Muscle layer of colon (tissue), 2 donors: Measurements from ENCODE around the gene SCAMP2.
"Not testable (repeated sequence)": the region's sequence is repeated elsewhere in the genome, so short reads cannot be mapped to it uniquely, and the experiment has no call there.

Experiments
- H3K27ac ChIP-seq: one replicate; pipeline ENCODE4 v1.7.0; 2013; ENCODE audit warnings: low read depth, mild to moderate bottlenecking, low read length, moderate library complexity
- H3K27me3 ChIP-seq, 2 donors: one replicate each; pipeline ENCODE4 v1.7.0; 2013; ENCODE audit warnings: low read length in 2 of 2, mild to moderate bottlenecking in 2 of 2; ENCODE audit not compliant: insufficient read depth in 2 of 2, control insufficient read depth in 1 of 2
- H3K36me3 ChIP-seq: one replicate; pipeline ENCODE4 v1.7.0; 2013; ENCODE audit warnings: mild to moderate bottlenecking, low read length; ENCODE audit not compliant: insufficient read depth
- H3K4me1 ChIP-seq: one replicate; pipeline ENCODE4 v1.7.0; 2013; ENCODE audit warnings: mild to moderate bottlenecking, low read length; ENCODE audit not compliant: insufficient read depth
- H3K4me3 ChIP-seq, 2 donors: one replicate each; pipeline ENCODE4 v1.7.0; 2013; ENCODE audit warnings: low read length in 2 of 2, low read depth in 1 of 2, mild to moderate bottlenecking in 1 of 2, moderate library complexity in 1 of 2
- H3K9ac ChIP-seq: one replicate; pipeline ENCODE4 v1.7.0; 2013; ENCODE audit warnings: low read length
- H3K9me3 ChIP-seq: one replicate; pipeline ENCODE4 v1.7.0; 2013; ENCODE audit warnings: mild to moderate bottlenecking, low read length
- donor health status: abdominal sarcoma.
- donor health status: Adenocarcinoma of cecum.

The SCAMP2 gene

GRCh38 chr15:74902295-74903075 is 29.3 kb upstream of the SCAMP2 start:
- no peaks in the 10 kb centered on the region for H3K9me3 ChIP-seq
- H3K4me1 ChIP-seq, result peaks cover 29% of the 10 kb centered on the region
- H3K36me3 ChIP-seq, result peaks cover 56% of the 10 kb centered on the region
- no peak overlapping the region for H3K4me3 ChIP-seq
- H3K9ac ChIP-seq, result no peak overlapping the region
- no peaks in the 10 kb centered on the region for H3K27me3 ChIP-seq
- H3K27ac ChIP-seq, result no peak overlapping the region

DNA sequence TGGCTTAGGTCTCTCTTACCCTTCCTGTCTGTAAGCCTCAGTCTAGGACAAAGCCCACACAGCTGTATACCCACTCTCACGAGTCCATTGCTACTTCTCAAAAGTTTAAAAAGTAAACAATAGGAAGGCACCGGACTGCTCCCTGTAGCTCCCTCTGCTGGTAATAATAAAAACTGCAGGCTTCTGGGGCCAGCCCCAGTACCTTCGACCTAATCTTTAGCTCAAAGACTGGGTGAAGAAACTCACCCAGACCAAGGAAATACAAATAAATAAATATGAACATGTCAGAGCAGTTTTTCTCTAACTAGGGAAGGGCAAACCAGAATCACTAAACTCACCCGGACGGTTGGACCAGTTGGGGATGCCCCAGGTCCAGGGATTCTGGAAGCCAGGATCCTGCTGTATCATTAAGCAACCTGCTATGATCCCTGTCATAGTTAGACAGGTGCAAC is 28.5 kb upstream of the SCAMP2 start:
- peaks cover 25% of the 10 kb centered on the region for H3K4me1 ChIP-seq
- H3K36me3 ChIP-seq, result peaks cover 56% of the 10 kb centered on the region
- H3K4me3 ChIP-seq, result no peak overlapping the region
- H3K27ac ChIP-seq, result peak overlapping the region; percentile 20
- no peaks in the 10 kb centered on the region for H3K27me3 ChIP-seq
- no peak overlapping the region for H3K9ac ChIP-seq
- H3K9me3 ChIP-seq, result no peaks in the 10 kb centered on the region

DNA sequence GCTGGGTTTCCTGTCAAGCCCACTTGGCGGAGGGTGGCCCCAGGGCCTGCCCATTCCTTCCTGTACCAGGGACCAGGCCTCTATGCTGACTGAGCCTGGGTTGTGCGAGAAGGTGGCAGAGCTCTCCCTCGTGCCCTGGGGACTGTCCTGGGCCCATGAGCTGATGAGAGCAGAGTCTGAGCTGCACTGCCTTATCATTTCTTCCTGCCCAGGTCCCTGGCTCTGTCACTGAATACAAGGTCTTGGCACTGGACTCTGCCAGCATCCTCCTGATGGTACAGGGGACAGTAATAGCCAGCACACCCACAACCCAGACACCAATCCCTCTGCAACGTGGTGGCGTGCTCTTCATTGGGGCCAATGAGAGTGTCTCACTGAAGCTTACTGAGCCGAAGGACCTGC is 24.1 kb upstream of the SCAMP2 start:
- H3K4me1 ChIP-seq, result peaks cover 12% of the 10 kb centered on the region
- no peak overlapping the region for H3K9ac ChIP-seq
- peaks cover 45% of the 10 kb centered on the region for H3K36me3 ChIP-seq
- no peaks in the 10 kb centered on the region for H3K9me3 ChIP-seq
- no peaks in the 10 kb centered on the region for H3K27me3 ChIP-seq
- no peak overlapping the region for H3K27ac ChIP-seq
- H3K4me3 ChIP-seq, result no peak overlapping the region

DNA sequence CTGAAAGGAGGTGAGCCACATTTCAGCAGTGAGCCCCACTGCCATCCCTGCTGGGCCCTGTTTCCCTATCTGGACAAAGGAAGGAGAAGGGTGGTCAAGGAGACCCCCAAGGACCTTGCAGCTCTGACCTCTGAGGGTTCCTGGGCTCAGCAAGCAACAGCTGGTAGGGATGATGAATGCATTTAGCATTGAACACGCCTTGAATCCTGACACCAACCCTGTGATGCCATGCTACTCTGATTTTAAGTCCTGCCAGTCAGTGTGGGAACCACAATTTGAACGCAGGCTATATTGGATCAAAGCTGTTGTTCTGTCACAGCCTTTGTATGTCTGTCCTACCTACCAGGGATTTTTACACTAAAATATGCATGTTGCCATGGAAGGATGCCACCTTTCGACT is 23.2 kb upstream of the SCAMP2 start:
- Histone ChIP-seq H3K4me1 (peaks cover 2% of the 10 kb centered on the region), H3K9ac (no peak overlapping the region), H3K27ac (no peak overlapping the region), H3K9me3 (no peaks in the 10 kb centered on the region), H3K4me3 (no peak overlapping the region), H3K36me3 (peaks cover 42% of the 10 kb centered on the region), H3K27me3 (no peaks in the 10 kb centered on the region)

DNA sequence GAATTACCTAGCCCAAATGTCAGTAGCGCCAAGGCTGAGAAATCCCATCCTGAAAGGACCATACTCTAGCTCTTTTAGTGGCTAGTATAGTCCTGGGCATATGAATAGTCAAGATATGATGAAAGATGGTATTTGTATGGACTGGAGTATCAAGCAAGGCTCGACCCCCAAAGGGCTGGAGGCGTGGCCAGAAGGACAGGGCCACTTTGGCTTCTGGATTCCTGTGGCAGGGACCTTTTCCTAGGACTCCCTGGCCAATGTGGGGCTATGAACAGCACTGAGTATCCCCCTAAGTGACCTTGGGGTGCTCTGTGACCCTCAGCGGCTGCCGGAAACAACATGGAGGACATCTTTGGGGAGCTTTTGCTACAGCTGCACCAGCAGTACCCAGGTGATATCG is 22.7 kb upstream of the SCAMP2 start:
- no peak overlapping the region for H3K27ac ChIP-seq
- H3K27me3 ChIP-seq, result no peaks in the 10 kb centered on the region
- no peak overlapping the region for H3K4me3 ChIP-seq
- no peaks in the 10 kb centered on the region for H3K9me3 ChIP-seq
- peaks cover 37% of the 10 kb centered on the region for H3K36me3 ChIP-seq
- H3K4me1 ChIP-seq, result peaks cover 1% of the 10 kb centered on the region
- no peak overlapping the region for H3K9ac ChIP-seq

GRCh38 chr15:74894383-74894782 is 21.2 kb upstream of the SCAMP2 start:
- H3K4me3 ChIP-seq, H3K27ac ChIP-seq, H3K9ac ChIP-seq, H3K9me3 ChIP-seq, H3K27me3 ChIP-seq: not testable (repeated sequence)
- Histone ChIP-seq H3K36me3 (peaks cover 24% of the 10 kb centered on the region), H3K4me1 (peaks cover 11% of the 10 kb centered on the region)

- Histone ChIP-seq H3K4me1 (peaks cover 19% of the 10 kb centered on the region), H3K27ac (no peak overlapping the region), H3K27me3 (no peaks in the 10 kb centered on the region)
These were observed 20.5 kb upstream of the SCAMP2 start for GRCh38 chr15:74893627-74894026.

DNA sequence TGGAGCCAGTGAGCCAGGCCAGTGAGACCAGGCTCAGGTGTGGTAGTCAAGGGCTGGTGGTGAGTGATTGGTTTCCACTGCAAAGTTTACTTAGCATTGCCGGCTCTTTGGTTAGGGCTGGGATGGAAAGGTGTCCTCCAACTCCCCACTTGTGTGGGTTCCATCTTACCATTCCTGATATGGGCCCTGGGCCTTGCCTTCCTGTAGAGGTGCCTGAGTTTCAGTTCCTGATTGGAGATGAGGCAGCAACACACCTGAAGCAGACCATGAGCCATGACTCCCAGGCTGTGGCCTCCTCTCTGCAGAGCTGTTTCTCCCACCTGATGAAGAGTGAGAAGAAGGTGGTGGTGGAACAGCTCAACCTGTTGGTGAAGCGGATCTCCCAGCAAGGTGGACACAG is 19.8 kb upstream of the SCAMP2 start:
- H3K9ac ChIP-seq, result no peak overlapping the region
- H3K4me3 ChIP-seq, result no peak overlapping the region
- H3K27me3 ChIP-seq, result no peaks in the 10 kb centered on the region
- H3K36me3 ChIP-seq, result peaks cover 17% of the 10 kb centered on the region
- peaks cover 19% of the 10 kb centered on the region for H3K4me1 ChIP-seq
- H3K27ac ChIP-seq, result no peak overlapping the region
- H3K9me3 ChIP-seq, result no peaks in the 10 kb centered on the region

More at GRCh38 chr15:74893627-74894026, 20.5 kb upstream of the SCAMP2 start:
- no peak overlapping the region for H3K9ac ChIP-seq
- no peaks in the 10 kb centered on the region for H3K9me3 ChIP-seq
- H3K4me3 ChIP-seq, result no peak overlapping the region
- peaks cover 17% of the 10 kb centered on the region for H3K36me3 ChIP-seq

DNA sequence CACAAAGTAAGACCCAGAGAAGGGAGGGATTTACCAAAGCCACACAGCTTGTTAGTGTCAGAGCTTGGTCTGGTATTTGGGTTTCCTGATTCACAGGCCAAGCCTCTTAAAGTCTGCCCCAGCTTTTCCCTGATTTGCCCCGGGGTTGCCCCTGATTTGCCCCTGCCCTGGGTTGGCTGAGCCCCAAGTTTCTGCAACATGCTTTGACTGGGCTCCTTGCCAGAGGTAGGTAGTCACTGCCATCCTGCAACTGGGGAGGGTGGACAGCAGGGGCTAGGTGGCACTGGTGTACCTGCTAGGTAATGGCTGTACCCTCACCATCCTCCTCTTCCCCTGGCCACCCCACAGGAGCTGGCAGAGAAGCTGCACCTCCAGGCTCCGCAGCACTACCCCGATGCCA is 19.1 kb upstream of the SCAMP2 start:
- H3K36me3 ChIP-seq, result peaks cover 17% of the 10 kb centered on the region
- no peaks in the 10 kb centered on the region for H3K27me3 ChIP-seq
- no peaks in the 10 kb centered on the region for H3K9me3 ChIP-seq
- H3K4me1 ChIP-seq, result peaks cover 19% of the 10 kb centered on the region
- H3K27ac ChIP-seq, result no peak overlapping the region
- H3K4me3 ChIP-seq, result no peak overlapping the region
- no peak overlapping the region for H3K9ac ChIP-seq

- H3K27ac ChIP-seq, result no peak overlapping the region
These were observed 18.3 kb upstream of the SCAMP2 start for GRCh38 chr15:74891469-74891868.

GRCh38 chr15:74890665-74890960 is 17.4 kb upstream of the SCAMP2 start:
- H3K4me3 ChIP-seq, result peak overlapping the region; percentile 75 to 78
- peak overlapping the region; percentile 86 for H3K9ac ChIP-seq
- no peaks in the 10 kb centered on the region for H3K9me3 ChIP-seq
- H3K36me3 ChIP-seq, result peaks cover 17% of the 10 kb centered on the region
- H3K27me3 ChIP-seq, result no peaks in the 10 kb centered on the region
- H3K4me1 ChIP-seq, result peaks cover 19% of the 10 kb centered on the region
- no peak overlapping the region for H3K27ac ChIP-seq

More at GRCh38 chr15:74891469-74891868, 18.3 kb upstream of the SCAMP2 start:
- peaks cover 19% of the 10 kb centered on the region for H3K4me1 ChIP-seq
- H3K9ac ChIP-seq, result no peak overlapping the region
- peaks cover 17% of the 10 kb centered on the region for H3K36me3 ChIP-seq
- H3K27me3 ChIP-seq, result no peaks in the 10 kb centered on the region
- no peak overlapping the region for H3K4me3 ChIP-seq
- H3K9me3 ChIP-seq, result no peaks in the 10 kb centered on the region
